LoVo (cell line): ENCODE results near the gene CFAP300.

Source experiments
- DNase-seq: peaks from one replicate; pipeline ENCODE4 v3.0.0-alpha.2; 2016; ENCODE audit warnings: low spot score

Gene CFAP300

DNA sequence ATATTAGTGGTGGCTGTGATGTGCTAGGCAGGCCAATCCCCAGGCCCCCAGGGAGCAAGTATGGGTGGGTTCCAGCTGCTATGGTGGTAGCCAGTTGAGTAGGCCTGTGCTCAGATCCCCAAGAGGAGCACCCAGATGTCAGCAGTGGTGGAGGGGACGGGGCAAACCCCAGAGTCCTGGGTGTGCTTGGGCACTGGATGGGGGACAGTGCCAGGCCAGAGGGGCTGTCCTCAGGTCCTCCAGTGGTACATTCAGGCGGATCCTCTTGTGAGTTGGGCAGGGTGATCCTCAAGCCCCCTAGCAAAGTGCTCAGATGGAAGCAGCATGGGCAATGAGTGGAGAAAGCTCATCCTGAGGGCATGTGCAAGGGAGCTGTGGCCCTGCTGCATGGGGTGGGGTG, 26.0 kb downstream of the CFAP300 start:
- DNase-seq: no peak

DNA sequence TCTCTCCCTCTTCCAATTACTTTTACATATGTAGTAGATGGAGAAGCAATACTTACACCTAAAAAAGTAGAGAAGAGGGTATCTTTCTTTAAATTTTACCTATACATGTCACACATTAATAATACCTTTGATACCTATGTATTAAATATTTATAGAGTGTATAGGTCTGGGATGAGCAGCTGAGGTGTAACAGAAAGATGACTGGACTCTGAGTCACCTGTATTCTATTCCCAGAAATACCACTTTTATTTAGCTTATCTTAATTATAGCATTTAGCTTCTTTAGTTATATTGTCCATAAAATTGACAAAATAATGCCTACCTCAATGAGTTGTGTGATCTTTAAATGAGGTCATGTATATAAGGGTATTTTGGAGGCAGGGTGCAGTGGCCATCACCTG, 32.4 kb downstream of the CFAP300 start:
- DNase-seq: no peak

DNA sequence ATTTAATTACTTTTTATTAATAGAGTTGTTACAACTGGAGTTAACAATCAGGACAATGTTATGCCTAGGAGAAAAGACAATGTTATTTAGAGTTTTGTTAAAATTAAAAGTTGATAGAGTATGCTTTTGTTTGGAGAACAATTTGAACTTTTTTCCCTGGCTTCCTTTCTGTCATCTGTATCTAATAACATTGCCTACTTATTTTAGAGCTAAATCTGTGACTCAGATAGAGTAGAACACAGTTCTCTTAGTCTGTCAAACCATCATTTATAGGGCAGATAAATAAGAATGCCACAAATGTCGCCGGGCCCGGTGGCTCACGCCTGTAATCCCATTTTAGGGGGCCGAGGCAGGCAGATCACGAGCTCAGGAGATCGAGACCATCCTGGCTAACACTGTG, 34.1 kb downstream of the CFAP300 start:
- DNase-seq: no peak

DNA sequence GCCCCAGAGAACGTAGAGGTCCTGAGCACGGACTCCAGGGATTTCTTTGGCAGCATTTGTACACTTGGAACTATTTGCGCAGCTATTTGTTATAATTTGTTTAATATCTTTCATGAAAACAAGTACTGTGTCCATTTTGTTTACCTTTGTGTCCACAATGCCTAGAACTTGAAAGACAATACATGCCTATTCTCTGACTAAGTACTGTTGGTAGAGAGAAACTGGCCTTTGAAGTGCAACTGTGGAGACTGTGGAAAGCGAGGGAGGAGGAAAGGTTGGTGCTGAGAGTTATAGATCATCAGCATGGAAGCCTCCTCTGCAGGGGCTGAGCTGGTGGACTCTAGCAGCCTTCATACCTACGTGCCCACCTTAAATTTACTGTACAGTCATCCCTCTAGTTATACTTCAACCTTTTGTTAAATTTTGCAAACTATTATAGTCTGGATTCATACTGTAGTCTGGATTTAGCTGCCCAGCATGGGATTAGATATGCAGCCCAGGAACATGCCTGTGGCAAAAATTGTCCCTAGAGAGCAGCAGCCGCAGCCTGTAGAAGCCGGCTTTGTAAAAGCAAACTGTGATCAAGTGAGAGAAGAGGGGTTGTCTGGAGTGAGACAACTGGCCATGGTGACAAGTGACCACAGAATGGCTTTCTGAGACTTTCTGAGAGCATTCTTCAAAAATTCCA, 38.8 kb downstream of the CFAP300 start:
- DNase-seq: no peak

DNA sequence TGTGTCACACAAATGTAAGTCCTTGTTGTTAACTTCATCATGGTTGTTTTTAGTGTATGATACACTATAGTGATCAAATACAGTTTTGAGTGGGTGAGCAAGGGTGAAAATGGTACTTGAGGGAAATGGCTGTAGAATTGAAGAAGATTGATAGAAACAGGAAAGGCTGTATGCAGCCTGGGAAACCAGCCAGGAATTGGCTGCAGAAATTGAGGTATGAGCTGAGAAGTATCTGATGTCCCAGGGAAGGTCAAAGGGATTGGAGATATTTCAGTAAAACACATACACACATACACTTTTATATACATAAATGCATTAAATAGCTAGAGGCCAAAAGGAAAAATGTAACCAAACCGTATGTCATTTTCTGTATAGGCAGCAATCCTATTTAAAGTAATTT, 49.9 kb downstream of the CFAP300 start:
- DNase-seq: no peak

DNA sequence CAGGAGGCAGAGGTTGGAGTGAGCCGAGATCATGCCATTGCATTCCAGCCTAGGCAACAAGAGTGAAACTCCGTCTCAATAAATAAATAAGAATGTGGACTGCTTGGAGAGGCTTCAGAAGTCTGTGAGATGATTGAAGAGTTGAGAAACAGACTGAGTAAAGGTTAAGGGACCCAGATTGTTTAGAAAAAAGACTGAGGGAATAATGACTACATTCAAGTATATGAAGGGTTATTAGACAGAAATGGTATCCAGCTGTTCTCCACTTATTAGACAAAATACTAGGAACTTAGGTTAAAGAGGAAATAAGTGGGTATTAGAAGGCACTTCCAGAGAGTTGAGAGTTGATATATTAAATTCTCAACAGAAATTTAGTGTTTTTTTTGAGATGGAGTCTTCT, 52.5 kb downstream of the CFAP300 start:
- DNase-seq: no peak

DNA sequence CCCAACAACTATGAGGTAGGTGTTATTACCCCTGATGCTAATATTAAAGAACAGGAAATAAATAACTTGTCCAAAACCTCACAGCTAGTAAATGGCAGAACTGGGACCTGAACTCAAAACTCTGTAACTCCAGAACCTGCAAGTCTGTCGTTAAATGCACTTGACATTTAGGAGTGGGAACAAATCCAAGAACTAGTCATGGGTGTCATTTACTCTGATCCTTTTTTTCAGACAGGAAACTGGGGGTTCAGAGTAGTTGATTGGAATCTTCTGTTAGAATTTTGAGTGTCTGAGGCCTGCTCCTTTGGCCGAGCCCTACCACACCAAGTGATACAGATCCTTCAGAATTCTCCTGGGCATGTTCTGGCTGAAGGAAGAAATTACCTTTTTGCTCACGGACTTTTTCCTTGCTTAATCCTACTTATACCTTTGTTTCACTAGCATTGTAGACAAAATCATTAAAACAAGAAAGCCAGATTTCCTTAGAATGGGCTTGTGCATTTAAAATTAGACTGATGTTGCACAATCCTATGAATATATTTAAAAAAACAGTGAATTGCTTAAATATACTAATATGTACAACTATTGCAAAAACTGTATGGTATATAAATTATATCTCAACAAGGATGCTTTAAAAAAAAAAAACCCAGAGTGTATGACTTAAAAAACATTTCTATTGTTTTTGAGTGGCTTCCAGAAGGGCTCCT, 61.6 kb downstream of the CFAP300 start:
- no peak for DNase-seq

DNA sequence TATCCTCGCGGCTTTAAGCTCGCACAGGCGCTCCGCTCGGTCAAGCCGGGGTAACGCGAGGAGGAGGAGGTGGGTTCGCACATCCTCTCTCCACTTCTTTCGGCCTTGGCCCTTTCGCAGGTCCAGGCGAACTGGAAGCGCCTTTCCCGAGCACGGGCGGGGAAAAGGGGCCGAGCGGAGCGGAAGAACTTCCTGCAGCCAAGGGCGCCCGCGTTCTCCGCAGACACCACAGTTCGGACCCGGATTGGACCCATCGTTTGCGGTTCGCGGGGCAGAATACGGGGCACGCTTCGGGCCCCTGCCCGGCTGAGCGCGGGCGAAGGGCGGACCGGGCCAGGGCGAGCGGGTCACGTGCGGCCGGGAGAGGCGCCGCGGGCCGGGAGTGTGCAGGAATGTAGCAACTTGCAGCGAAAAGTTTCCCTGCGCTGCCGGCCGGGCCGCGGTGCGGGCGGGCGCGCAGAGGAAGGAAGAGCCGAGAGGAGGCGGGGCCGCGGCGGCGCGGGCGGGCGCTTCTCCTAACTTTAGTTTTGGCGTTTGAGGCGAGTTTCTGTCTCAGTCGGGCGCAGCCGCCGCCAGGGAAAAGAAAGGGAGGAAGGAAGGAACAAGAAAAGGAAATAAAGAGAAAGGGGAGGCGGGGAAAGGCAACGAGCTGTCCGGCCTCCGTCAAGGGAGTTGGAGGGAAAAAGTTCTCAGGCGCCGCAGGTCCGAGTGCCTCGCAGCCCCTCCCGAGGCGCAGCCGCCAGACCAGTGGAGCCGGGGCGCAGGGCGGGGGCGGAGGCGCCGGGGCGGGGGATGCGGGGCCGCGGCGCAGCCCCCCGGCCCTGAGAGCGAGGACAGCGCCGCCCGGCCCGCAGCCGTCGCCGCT, 62.9 kb downstream of the CFAP300 start, which contains the start of gene YAP1:
YAP1 (plus strand) TSS at position 552 of the 865 bp plus-strand sequence. CDS start 402 bp downstream, outside the sequence.
- DNase-seq: peak; percentile 86

DNA sequence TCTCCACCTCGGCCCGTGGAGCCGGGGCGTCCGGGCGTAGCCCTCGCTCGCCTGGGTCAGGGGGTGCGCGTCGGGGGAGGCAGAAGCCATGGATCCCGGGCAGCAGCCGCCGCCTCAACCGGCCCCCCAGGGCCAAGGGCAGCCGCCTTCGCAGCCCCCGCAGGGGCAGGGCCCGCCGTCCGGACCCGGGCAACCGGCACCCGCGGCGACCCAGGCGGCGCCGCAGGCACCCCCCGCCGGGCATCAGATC, 63.4 kb downstream of the CFAP300 start:
- DNase-seq: no peak

DNA sequence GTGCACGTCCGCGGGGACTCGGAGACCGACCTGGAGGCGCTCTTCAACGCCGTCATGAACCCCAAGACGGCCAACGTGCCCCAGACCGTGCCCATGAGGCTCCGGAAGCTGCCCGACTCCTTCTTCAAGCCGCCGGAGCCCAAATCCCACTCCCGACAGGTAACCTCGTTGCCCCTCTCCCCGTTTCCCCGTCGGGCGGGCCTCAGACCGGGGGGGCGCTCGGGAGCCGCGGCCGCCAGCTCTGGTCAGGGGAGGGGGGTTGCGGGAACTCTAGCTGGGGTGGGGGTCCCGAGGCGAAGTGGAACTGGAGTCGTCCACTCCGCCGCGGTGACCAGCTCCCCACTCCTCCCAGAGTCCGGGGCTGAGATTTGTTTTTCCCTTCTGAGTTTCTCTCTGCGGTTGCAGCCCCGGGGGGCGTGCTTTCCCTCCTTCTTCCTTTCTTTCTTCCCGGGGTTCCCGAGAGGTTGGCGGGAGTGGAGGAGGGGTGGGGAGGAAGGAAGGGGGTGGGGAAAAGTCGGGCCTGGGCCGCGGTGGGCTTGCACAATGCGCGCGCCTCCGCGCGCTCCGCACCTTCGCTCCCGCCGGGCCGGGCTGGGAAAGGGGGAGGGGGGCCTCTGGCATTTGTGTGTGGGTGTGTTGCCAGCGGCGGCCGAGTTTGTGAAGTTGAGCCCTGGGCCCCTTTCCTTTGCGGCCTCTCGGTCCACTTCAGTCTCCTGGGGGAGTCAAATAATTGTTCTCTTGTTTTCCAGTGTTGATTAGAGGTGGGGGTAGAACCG, 64.0 kb downstream of the CFAP300 start:
- DNase-seq: peak; percentile 62

DNA sequence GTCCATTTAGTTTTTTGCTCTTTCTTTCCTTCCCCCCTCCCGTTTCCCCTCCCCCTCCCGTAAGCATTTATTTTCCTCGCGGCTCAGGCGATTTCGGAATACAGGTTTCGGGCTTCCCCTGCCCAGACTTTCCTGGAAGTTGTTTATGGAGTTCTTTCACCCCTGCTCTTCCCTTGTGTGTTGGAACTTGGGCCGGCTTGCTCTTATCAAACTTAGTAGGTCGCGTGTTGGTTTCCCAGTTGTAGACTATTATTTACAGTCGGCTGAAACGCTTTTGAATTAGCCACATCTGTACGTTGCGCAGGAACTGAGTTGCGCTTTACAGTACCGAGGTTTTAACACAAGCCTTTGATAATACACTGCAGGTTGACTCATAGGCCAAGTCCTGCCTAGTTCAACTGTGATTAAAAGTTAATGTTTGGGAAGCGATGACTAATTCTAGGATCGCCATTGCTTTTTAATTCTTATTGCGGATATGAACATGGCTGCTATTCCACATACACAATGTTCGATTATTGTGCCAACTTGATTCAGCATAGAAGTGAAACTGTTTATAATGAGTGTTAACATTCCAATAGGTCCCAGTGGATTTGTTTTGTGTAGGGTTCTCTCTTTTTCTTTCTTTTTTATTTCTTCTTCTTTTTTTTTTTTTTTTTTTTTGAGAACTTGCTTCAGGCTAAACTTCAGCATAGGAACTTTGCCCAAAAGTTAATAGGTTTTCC, 64.7 kb downstream of the CFAP300 start:
- peak; percentile 88 for DNase-seq

DNA sequence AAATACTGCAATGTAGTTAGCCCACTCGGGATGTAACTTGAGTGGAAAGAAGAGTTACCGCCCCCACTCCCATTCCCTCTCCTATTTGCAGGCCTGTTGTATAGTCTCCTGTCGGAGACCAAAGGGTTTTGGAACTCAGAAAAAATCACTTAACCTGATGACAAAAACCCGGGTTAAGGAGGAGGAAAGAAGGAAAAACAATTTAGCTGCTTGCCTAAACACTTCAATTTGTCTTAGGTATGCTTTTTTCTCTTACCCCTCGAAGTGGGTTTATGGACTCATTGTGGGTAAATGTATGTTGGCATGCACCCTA, 65.2 kb downstream of the CFAP300 start:
- DNase-seq: no peak

DNA sequence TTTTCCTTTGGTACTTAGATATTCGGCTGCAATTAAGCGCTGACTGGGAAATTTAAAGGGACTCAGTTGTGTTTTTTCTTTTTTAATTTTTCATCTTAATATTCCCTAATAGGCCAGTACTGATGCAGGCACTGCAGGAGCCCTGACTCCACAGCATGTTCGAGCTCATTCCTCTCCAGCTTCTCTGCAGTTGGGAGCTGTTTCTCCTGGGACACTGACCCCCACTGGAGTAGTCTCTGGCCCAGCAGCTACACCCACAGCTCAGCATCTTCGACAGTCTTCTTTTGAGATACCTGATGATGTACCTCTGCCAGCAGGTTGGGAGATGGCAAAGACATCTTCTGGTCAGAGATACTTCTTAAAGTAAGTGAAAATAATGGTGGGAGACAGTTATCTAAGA, 66.8 kb downstream of the CFAP300 start:
- no peak for DNase-seq

DNA sequence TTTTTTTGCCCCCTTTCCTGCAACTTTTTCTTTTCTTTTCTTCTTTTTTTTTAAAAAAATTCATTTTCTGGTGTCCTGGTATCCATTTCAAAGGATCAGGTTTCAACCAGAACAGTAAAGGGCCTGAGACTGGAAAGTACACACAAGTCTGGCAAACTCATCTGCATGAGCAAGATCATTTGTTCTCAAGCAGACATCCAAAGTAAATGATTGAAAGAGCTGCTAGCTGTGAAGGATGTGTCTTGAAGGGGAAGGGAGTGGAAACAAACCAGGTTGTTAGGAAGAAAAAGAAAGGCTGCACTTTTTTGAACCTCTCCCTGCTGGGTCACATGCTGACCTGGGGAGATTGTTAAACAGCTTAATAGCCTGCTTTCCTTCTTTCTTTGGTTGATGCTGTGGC, 68.3 kb downstream of the CFAP300 start:
- DNase-seq: peak; percentile 65

DNA sequence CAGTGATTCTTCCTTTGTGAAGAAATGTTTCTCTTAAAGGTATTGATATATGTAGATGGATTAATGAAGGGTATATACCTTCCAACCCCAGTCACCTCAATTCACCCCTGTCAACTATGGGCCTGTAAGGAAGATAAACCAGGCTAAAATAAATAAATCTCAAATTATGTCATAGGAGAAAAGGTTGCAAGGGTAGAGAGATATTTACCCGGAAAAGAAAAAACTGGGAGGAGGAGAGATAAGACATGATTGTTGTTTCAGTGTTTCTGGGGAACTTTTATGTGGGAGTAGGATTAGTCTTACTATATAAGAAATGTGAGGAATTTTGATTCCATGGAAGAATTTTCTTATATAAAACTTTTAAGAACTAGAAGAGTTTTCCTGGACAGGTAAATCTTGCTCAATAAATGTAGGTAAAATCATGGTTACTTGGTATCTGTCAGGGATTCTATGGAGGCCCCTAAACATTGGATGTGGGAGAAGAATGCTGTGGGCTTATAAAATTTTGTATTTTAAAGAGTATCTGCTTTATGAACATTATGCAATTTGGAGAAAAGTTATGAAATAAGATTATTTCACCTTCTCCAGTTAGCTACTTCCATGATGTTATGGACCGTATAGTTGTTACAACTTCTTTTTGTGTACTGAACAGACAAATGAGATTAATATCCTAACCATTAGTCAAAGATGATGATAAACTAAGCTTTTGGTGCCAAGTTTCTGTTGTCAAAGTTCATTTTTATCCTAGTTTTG, 69.4 kb downstream of the CFAP300 start:
- DNase-seq: no peak

DNA sequence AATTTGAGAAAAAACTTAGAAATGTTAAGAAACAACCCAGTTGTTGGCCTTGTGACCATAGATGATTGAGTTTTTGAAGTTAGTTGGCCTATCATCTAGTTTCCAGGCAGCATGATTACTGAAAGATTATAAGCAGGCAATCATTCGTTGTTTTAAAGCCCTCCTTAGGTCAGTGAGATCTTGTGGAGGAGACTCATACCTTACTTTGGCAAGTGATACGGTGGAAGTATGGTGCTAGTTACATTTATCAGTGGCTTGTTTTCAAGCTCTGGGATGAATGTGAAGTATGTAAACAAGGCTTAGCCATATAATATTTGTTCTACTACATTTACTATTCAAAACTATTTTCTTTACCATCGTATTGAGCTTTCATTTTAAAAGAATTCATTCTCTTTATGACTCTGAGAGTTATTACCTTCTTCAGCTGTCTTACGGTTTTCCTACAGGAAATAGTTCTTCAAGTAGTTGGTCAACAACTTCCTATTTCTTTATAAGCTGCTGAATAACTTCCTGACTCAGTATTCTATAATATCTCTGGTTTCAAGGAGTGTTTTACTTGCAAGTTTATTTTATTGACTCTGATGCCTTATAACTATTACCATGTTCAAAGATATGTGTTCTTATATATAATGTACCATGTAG, 70.4 kb downstream of the CFAP300 start:
- no peak for DNase-seq

DNA sequence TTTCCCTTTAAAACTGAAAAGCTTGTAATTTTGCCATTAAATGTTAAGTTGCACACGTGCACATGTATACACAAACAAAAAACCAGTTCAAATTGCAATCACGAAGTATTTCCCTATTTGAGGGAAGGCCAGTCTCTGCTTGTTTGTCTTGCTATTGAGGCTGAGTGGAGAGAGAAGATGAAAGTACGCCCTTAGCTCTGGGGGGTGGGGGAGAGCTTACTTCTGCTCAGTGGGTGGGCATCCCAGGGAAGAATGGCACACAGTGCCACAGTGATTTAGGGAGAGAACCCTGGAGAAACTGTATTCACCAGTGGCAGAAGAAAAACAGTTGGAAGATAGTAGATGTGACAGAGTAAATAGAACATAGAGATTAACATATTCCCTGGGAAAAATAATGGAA, 71.7 kb downstream of the CFAP300 start:
- no peak for DNase-seq

DNA sequence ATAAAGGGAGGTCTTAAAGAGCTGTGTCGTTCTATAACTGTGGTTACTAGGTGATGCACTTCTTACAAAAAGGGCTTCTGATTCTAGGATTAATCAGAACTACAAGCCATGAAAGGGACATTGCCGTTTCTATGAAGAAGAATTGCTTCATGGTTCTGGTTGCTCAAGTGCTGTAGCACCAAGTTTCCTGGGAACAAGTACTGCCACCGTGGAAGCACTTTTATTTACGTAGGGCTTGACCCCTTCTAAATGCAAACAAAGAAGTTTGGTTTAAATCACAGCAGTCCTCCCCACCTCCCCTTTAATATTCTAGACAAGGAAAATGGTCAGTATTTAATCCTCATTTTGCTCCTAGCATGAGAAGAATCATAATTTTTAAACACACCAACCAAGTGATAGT, 72.8 kb downstream of the CFAP300 start:
- no peak for DNase-seq

DNA sequence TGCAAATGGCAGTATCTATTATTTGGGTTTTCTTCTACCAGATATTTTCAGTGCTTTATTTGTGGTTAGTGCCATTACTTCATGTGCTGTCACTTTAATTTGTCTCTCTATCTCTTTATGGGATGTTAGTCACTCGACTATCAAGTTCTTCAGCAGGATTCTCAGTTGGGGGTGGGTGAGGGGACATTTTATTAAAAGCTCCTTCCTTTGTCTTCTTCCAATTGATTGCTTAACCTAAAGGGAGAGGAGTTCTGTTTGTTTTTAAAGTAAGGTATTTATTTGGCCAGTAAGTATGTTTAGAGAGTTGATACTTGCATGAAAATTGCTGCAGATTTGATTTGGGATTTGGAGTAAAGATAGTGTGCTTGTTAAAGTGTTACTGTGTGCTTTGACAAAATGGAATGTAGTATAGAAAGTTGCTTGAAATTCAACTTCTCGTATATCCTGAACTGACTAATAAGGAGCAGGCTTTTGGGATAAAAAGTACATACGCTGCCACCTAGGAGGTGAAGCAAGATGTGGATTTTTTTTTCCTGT, 73.3 kb downstream of the CFAP300 start:
- no peak for DNase-seq

DNA sequence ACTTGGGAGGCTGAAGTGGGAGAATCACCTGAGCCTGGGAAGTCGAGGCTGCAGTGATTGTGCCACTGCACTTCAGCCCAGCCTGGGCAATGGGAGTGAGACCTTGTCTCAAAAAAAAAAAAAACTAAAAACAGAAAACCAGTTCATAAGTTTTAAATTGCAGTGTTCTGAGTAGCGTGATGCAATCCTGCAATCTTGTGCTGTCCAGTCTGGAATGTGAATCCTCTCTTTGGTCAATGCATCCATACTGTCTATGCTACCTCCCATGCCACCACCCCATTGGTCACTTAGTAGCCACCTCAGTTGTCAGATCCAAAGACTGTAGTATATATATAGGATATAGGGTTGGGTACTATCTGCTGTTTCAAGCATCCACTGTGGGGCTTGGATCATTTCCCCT, 74.1 kb downstream of the CFAP300 start:
- no peak for DNase-seq
